MV-4-11 (cell line): ENCODE measurements around the gene MYBPC3.

Source experiments
- DNase-seq: peaks from one replicate; lab custom pipeline; 2025; lab: John Stamatoyannopoulos, UW

Gene MYBPC3

GRCh38 chr11:47352556-47352955 lies at the start of gene MYBPC3:
TSS of gene MYBPC3 (minus strand) at chr11:47352702. CDS start at chr11:47352647, 55 bp downstream.
- no peak for DNase-seq

- DNase-seq, result no peak
Observed at GRCh38 chr11:47400768-47401279, 48.3 kb upstream of the MYBPC3 start.

GRCh38 chr11:47399860-47400767 lies 47.6 kb upstream of the MYBPC3 start:
- DNase-seq, result no peak

- no peak for DNase-seq
Observed at GRCh38 chr11:47398551-47398950, 46.0 kb upstream of the MYBPC3 start.

- DNase-seq, result no peak
Observed at GRCh38 chr11:47398011-47398410, 45.5 kb upstream of the MYBPC3 start.

GRCh38 chr11:47396049-47396320 lies 43.5 kb upstream of the MYBPC3 start:
- no peak for DNase-seq

GRCh38 chr11:47395223-47396048 lies 42.9 kb upstream of the MYBPC3 start:
- peak; percentile 31 for DNase-seq

GRCh38 chr11:47394322-47395222 lies 42.1 kb upstream of the MYBPC3 start:
- DNase-seq, result peak; percentile 91

- DNase-seq, result peak; percentile 52
Observed at GRCh38 chr11:47394050-47394321, 41.5 kb upstream of the MYBPC3 start.

- peak; percentile 86 for DNase-seq
Observed at GRCh38 chr11:47393163-47394049, 40.9 kb upstream of the MYBPC3 start.

GRCh38 chr11:47392546-47393162 lies 40.2 kb upstream of the MYBPC3 start:
- peak; percentile 45 for DNase-seq

GRCh38 chr11:47391711-47392432 lies 39.4 kb upstream of the MYBPC3 start:
- no peak for DNase-seq

- peak; percentile 92 for DNase-seq
Observed at GRCh38 chr11:47391077-47391583, 38.6 kb upstream of the MYBPC3 start.

GRCh38 chr11:47390422-47390760 lies 37.9 kb upstream of the MYBPC3 start:
- DNase-seq, result no peak

- no peak for DNase-seq
Observed at GRCh38 chr11:47389577-47390421, 37.3 kb upstream of the MYBPC3 start.

- no peak for DNase-seq
Observed at GRCh38 chr11:47388697-47389576, 36.4 kb upstream of the MYBPC3 start.

- peak; percentile 84 for DNase-seq
Observed at GRCh38 chr11:47387944-47388696, 35.6 kb upstream of the MYBPC3 start.
